H9 (cell line): ENCODE data around the gene STK17B. TPM values are rescaled to one million over a fixed set of nuclear protein-coding genes. Genes with fewer than 3 reads are reported as not detected.

Source experiments
- DNase-seq: peaks from one replicate; pipeline ENCODE4 v3.0.0-alpha.2; 2017
- H2AFZ ChIP-seq: one replicate; pipeline ENCODE4 v1.6.1; 2013; ENCODE audit warnings: mild to moderate bottlenecking, low read length, control low read depth, moderate library complexity
- H2AK5ac ChIP-seq: 2 replicates; pipeline ENCODE4 v1.6.1; 2013; ENCODE audit warnings: low read length, control low read depth, mixed read lengths; ENCODE audit not compliant: insufficient read length
- H2BK120ac ChIP-seq: one replicate; pipeline ENCODE4 v1.6.1; 2013; ENCODE audit warnings: low read depth, mild to moderate bottlenecking, low read length, control low read depth, inconsistent platforms; ENCODE audit not compliant: poor library complexity, severe bottlenecking
- H2BK12ac ChIP-seq: 2 replicates; pipeline ENCODE4 v1.6.1; 2013; ENCODE audit warnings: low read length, control low read depth, mixed read lengths, low read depth; ENCODE audit not compliant: insufficient read length
- H2BK15ac ChIP-seq: 2 replicates; pipeline ENCODE4 v1.6.1; 2013; ENCODE audit warnings: low read depth, low read length, control low read depth
- H2BK20ac ChIP-seq: one replicate; pipeline ENCODE4 v1.6.1; 2013; ENCODE audit warnings: low read depth, mild to moderate bottlenecking, low read length, control low read depth, inconsistent platforms; ENCODE audit not compliant: poor library complexity, severe bottlenecking
- H2BK5ac ChIP-seq: 2 replicates; pipeline ENCODE4 v1.6.1; 2013; ENCODE audit warnings: low read length, control low read depth, mixed read lengths; ENCODE audit not compliant: insufficient read length
- H3K14ac ChIP-seq: 2 replicates; pipeline ENCODE4 v1.6.1; 2013; ENCODE audit warnings: low read length, control low read depth; ENCODE audit not compliant: insufficient read depth
- H3K18ac ChIP-seq: 2 replicates; pipeline ENCODE4 v1.6.1; 2013; ENCODE audit warnings: low read depth, mild to moderate bottlenecking, mixed read lengths, low read length, control low read depth; ENCODE audit not compliant: insufficient read length
- H3K23ac ChIP-seq: 2 replicates; pipeline ENCODE4 v1.6.1; 2013; ENCODE audit warnings: low read length, control low read depth, mixed read lengths, low read depth; ENCODE audit not compliant: insufficient read length
- H3K23me2 ChIP-seq: 2 replicates; pipeline ENCODE4 v1.6.1; 2013; ENCODE audit warnings: low read depth, mild to moderate bottlenecking, mixed read lengths, low read length, control low read depth; ENCODE audit not compliant: insufficient read length, poor library complexity, severe bottlenecking
- H3K27ac ChIP-seq: 2 replicates; pipeline ENCODE4 v1.5.1; 2013; ENCODE audit warnings: low read length, control low read depth, mixed read lengths, low read depth; ENCODE audit not compliant: insufficient read length
- H3K27me3 ChIP-seq: 2 replicates; pipeline ENCODE4 v1.6.1; 2013; ENCODE audit warnings: low read length, control low read depth, inconsistent platforms; ENCODE audit not compliant: insufficient read depth
- H3K4ac ChIP-seq: 2 replicates; pipeline ENCODE4 v1.6.1; 2013; ENCODE audit warnings: low read depth, mild to moderate bottlenecking, control low read depth, inconsistent platforms, low read length, moderate library complexity
- H3K4me1 ChIP-seq: 2 replicates; pipeline ENCODE4 v1.6.1; 2013; ENCODE audit warnings: low read length, control low read depth, inconsistent platforms; ENCODE audit not compliant: insufficient read depth
- H3K4me2 ChIP-seq: 2 replicates; pipeline ENCODE4 v1.6.1; 2013; ENCODE audit warnings: low read length, control low read depth, mixed read lengths; ENCODE audit not compliant: insufficient read length, insufficient read depth
- H3K56ac ChIP-seq: 2 replicates; pipeline ENCODE4 v1.6.1; 2013; ENCODE audit warnings: low read depth, mild to moderate bottlenecking, mixed read lengths, low read length, control low read depth; ENCODE audit not compliant: insufficient read length
- H3K79me1 ChIP-seq: 2 replicates; pipeline ENCODE4 v1.6.1; 2013; ENCODE audit warnings: low read depth, mild to moderate bottlenecking, moderate library complexity, low read length, control low read depth, inconsistent platforms; ENCODE audit not compliant: insufficient read depth, poor library complexity, severe bottlenecking
- H3K79me2 ChIP-seq: 2 replicates; pipeline ENCODE4 v1.6.1; 2013; ENCODE audit warnings: low read length, control low read depth, inconsistent platforms; ENCODE audit not compliant: insufficient read depth
- H3K9ac ChIP-seq: 2 replicates; pipeline ENCODE4 v1.6.1; 2013; ENCODE audit warnings: low read length, control low read depth, mixed read lengths; ENCODE audit not compliant: insufficient read length; ENCODE audit errors: extremely low read depth
- H3K9me3 ChIP-seq: one replicate; pipeline ENCODE4 v1.6.1; 2013; ENCODE audit warnings: low read depth, low read length, inconsistent platforms; ENCODE audit not compliant: control insufficient read depth
- H3T11ph ChIP-seq: one replicate; pipeline ENCODE4 v1.6.1; 2013; ENCODE audit warnings: mild to moderate bottlenecking, low read length, control low read depth, inconsistent platforms
- H4K20me1 ChIP-seq: one replicate; pipeline ENCODE4 v1.6.1; 2013; ENCODE audit not compliant: control insufficient read depth, insufficient read length, insufficient read depth
- H4K5ac ChIP-seq: 2 replicates; pipeline ENCODE4 v1.6.1; 2013; ENCODE audit warnings: low read depth, mild to moderate bottlenecking, mixed read lengths, low read length, control low read depth; ENCODE audit not compliant: insufficient read length
- H4K8ac ChIP-seq: replicated peaks from 2 replicates; pipeline ENCODE4 v1.6.1; 2013; ENCODE audit warnings: low read length, control low read depth, mixed read lengths, low read depth; ENCODE audit not compliant: insufficient read length
- H4K91ac ChIP-seq: 2 replicates; pipeline ENCODE4 v1.6.1; 2013; ENCODE audit warnings: low read depth, mild to moderate bottlenecking, moderate library complexity, mixed read lengths, low read length, control low read depth; ENCODE audit not compliant: insufficient read length
- H3K27ac Mint-ChIP-seq, 3 experiments: 2 replicates in 2 of 3; 3 replicates in 1 of 3; pipeline ENCODE4 v1.8.0; 2020 to 2021; ENCODE audit warnings: mixed read lengths in 3 of 3, mild to moderate bottlenecking in 1 of 3, moderate library complexity in 1 of 3
- H3K27me3 Mint-ChIP-seq: 2 replicates; pipeline ENCODE4 v1.8.0; 2021; ENCODE audit warnings: low read depth, mild to moderate bottlenecking, moderate library complexity, mixed read lengths
- H3K36me3 Mint-ChIP-seq, 3 experiments: 2 replicates in 2 of 3; 3 replicates in 1 of 3; pipeline ENCODE4 v1.8.0; 2020 to 2021; ENCODE audit warnings: low read depth in 3 of 3, mixed read lengths in 3 of 3; ENCODE audit not compliant: insufficient read depth in 1 of 3
- H3K4me1 Mint-ChIP-seq, 2 experiments: 2 replicates each; pipeline ENCODE4 v1.8.0; 2020; ENCODE audit warnings: mixed read lengths in 2 of 2
- H3K4me3 Mint-ChIP-seq, 2 experiments: 2 replicates in 1 of 2; 3 replicates in 1 of 2; pipeline ENCODE4 v1.8.0; 2020 to 2021; ENCODE audit warnings: mild to moderate bottlenecking in 2 of 2, mixed read lengths in 2 of 2, moderate library complexity in 1 of 2
- H3K9me3 Mint-ChIP-seq, 2 experiments: 2 replicates in 1 of 2; 3 replicates in 1 of 2; pipeline ENCODE4 v1.8.0; 2020; ENCODE audit warnings: mild to moderate bottlenecking in 2 of 2, mixed read lengths in 2 of 2, moderate library complexity in 1 of 2
- CTCF ChIP-seq: fragments of 200-600 bp; sonication (generic); conservative IDR thresholded peaks from 3 replicates; pipeline ENCODE4 v1.8.0; 2021; ENCODE audit warnings: antibody characterized with exemption, mild to moderate bottlenecking
- WGBS: extraction: QIAGEN DNeasy Blood & Tissue Kit; methylation state at CpG from one replicate; pipeline ENCODE4 v1.1.7; 2013; ENCODE audit warnings: missing lambda C conversion rate, low lambda C conversion rate, mixed read lengths; ENCODE audit not compliant: insufficient read length; ENCODE audit errors: extremely low coverage; 5-methylcytosine and 5-hydroxymethylcytosine counted together
- total RNA-seq: library from RNA; stranded (reverse); gene quantifications from 2 replicates; pipeline ENCODE4 v1.2.1, GENCODE V29; 2021

The STK17B gene
- total RNA-seq, 1 experiment from 2014 or later: 6.1 TPM

GRCh38 chr2:196096982-196097745, 74.2 kb downstream of the STK17B start:
- Mint-ChIP-seq H3K36me3 (peaks cover 6 to 17% (median 11%) of the 10 kb centered on the region in 3 experiments; a peak in 6 of 7 replicates), H3K27me3 (peaks cover 2% of the 10 kb centered on the region; the same call in 1 of the 2 replicates), H3K27ac (peak overlapping the region; percentile 85 to 96 (median 89); a peak in 6 of 7 replicates), H3K9me3 (peaks cover 17 to 20% of the 10 kb centered on the region in 2 experiments), H3K4me3 (no peak overlapping the region), H3K4me1 (peaks cover 50 to 54% of the 10 kb centered on the region in 2 experiments)
- Histone ChIP-seq H2BK15ac (no peak overlapping the region), H3K4me1 (peaks cover 2% of the 10 kb centered on the region; the same call in 1 of the 2 replicates), H2BK20ac (no peak overlapping the region), H3K27ac (no peak overlapping the region), H4K91ac (no peak overlapping the region), H3K14ac (no peak overlapping the region), H3T11ph (no peak overlapping the region), H3K79me2 (no peaks in the 10 kb centered on the region), H3K4ac (no peak overlapping the region), H2AK5ac (no peak overlapping the region), H2BK12ac (no peak overlapping the region), H4K20me1 (no peaks in the 10 kb centered on the region), H2BK5ac (no peak overlapping the region), H4K8ac (no peak overlapping the region), H3K18ac (no peak overlapping the region), H3K56ac (no peak overlapping the region), H3K4me2 (peak overlapping the region; percentile 34), H3K9me3 (no peaks in the 10 kb centered on the region), H3K79me1 (no peaks in the 10 kb centered on the region), H3K9ac (no peak overlapping the region), H4K5ac (no peak overlapping the region), H3K23ac (no peak overlapping the region), H2AFZ (peak overlapping the region; percentile 73), H3K27me3 (no peaks in the 10 kb centered on the region), H2BK120ac (no peak overlapping the region), H3K23me2 (peaks cover 3% of the 10 kb centered on the region)
- DNase-seq: peak; percentile 49
- no CpG with 5 or more reads among the region's 5 CpGs for WGBS
- no peak for TF ChIP-seq CTCF
